Activated CD4-positive, alpha-beta T cell treated with anti-CD3 and anti-CD28 coated beads, Interleukin-10, Interleukin-2, amounts not matched to agents 100 ng/mL and 50 ng/mL, durations not matched to agents 16 hours and 8 hours (primary cell): ENCODE data around the gene AFAP1.

Experiments
- DNase-seq: peaks from one replicate; pipeline ENCODE4 v3.0.0-alpha.2; 2020

Gene AFAP1

DNA sequence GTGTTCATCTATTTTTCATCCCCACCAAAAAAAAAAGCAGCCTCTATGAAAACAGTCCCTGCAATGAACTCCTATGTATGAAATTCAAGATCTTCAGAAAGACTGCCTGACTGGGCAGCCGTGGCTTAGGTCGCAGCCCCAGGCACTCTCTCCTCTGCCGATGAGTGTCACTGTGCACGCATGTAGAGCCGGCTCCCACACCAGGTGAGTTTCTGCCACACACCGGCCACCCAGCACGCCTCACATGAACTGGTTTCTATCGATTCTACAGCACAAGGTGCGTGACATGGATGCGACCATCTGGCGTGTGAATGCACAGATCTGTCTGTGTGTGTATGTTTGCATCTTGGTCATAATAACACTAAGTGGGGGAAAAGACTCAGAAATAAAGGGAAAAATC, 140.4 kb downstream of the AFAP1 start:
- DNase-seq: no peak

DNA sequence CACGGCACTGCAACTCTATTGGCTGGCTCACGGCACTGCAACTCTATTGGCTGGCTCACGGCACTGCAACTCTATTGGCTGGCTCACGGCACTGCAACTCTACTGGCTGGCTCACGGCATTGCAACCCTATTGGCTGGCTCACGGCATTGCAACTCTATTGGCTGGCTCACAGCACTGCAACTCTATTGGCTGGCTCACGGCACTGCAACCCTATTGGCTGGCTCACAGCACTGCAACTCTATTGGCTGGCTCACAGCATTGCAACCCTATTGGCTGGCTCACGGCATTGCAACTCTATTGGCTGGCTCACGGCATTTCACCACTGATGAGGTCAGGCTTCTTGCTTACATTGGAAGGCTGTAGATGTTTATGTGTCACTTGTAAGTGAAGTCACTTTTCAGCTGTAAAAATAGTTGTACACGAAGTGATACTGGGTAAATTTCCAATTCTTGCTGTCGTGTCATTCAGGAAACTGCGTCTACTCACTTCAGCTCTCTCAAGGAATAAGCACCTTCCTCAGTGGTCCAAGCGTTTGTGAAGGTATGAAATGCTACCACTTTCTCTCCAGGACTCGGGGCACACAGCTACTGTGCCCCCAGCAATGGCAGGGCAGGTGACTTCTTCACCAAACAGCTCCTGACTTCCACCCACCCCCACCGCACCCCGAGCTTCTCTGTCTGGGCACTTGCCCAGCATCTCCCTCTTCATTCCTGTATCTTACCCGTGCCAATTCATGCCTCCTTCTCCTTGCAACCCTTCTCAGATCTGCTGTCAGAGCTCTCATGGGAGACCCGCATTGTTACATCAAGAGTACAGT, 141.3 kb downstream of the AFAP1 start:
- DNase-seq: no peak

DNA sequence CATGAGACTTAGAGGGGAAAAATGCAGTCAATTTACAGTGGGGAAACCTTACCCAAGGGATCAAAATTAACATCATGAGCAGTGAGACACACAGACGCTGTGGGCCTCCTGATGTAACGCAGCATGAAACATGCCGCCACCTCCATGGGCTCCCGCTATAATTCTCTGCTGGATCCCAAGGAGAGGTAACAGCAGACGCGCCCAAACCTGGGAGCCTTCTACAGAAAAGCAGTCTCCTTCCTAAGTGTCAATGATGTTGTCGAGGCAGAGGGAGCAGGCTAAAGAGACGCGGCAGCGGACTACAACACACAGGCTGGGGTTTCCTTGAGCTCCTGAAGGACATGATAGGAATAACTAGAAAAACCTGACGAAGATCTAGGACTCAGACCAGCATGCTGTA, 142.3 kb downstream of the AFAP1 start:
- DNase-seq: no peak

DNA sequence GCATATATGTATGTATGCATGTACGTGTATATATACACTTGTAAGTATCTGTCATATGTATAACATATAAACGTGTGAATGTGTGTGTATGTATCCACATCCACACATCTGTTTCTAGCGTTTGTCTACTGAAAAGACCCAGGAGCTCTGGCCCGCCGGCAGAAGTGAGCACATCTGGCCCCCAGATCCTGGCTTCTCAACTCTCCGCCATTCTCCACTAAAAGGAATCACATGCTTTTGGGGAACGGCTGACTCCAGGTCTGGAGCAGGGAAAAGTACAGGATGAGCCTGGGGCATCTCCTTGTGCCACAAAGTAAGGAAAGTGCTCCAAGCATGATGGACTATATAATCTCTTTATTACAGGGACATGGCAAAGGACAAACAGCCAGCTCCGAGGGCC, 143.7 kb downstream of the AFAP1 start:
- DNase-seq: no peak

DNA sequence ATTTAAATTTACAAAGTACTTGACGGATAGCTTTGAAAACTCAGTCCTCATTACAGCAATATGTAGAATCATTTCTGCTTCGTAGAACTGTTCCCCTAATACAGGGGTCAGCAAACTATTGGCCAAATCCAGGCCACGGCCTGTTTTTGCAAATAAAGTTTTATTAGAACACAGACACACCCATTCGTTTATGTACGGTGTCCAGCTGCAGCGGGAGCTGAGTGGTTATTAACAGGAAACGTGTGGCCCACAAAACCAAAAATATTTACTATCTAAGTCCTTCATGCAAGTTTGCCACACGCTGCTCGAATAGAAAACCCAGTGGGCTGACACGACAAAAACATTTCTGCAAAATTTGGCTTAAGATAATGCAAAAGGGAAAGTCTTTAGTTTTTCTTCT, 146.5 kb downstream of the AFAP1 start:
- no peak for DNase-seq

GRCh38 chr4:7792616-7793015, 147.0 kb downstream of the AFAP1 start:
- DNase-seq: no peak

DNA sequence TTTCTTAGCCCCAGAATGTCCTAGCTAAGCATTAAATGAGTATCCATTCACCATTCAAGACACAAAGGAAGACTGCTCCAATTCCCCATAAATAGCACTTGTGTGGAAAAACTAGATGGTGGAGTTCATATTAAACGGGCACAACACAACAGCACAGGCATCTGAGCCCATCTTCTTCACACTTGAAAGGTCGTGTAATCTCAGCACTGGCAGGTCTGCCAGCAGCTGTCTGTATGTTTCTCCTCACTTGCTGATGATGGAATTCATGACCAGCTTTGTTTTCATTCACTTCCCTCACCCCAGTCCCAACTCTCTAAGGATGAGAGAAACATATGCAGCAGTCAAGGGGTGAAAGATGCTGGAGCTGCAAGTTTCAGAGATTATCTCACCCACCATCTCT, 148.7 kb downstream of the AFAP1 start:
- no peak for DNase-seq

DNA sequence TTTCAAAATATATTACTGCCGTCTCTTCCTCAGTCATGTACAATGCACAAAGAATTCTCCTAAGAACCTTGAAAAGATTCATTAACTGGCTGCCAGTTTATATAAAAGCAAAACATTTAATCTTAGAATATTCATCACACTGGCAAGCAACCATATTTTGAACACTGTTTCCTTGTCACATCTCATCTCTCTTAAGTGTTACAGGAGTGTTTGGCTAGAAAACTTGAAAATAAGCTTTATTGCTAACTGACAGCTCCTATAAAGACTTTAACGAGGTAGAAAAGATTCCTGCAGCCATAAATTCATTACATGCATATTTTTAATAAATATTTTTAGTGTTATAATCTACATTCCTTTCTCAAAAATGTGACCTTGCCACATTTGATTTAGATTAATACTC, 149.6 kb downstream of the AFAP1 start:
- DNase-seq: no peak

DNA sequence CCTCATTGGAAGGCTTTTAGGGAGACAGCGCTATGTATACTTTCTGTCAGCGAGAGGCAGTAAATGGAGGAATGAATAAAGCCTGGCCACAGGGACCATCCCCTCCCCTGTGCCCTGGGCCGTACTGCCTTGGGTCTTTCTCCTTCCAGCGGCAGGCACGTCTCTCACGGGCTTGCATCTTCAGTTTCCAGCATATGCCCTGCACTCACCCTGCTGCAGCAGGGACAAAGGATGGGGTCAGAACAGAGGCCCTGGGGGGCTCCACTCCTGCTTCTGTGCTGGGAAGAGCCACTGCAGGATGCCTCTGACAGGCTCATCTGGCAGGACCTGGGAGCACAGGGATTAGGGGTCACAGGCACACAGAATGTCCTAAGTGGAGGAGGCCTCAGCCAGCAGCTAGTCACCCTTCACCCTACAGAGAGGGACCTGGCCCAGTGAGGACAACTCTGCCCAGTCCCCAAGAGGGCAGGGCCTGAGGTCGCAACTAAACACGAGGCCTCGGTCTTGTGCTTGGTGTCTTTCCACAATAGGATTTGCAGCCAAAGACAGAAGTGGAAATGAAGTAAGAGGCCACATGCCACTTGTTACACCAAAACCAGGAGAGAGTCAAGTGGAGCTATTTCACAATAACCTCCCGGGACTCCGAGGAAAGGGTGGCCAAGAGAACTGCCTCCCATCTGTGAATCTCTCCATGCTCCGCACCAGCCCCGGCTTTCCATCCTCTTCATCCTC, 150.8 kb downstream of the AFAP1 start:
- DNase-seq: no peak

GRCh38 chr4:7788193-7788592, 151.5 kb downstream of the AFAP1 start:
- DNase-seq: no peak

- no peak for DNase-seq
Measured at GRCh38 chr4:7787681-7788141, 151.9 kb downstream of the AFAP1 start.

GRCh38 chr4:7787067-7787466, 152.6 kb downstream of the AFAP1 start:
- DNase-seq: no peak

DNA sequence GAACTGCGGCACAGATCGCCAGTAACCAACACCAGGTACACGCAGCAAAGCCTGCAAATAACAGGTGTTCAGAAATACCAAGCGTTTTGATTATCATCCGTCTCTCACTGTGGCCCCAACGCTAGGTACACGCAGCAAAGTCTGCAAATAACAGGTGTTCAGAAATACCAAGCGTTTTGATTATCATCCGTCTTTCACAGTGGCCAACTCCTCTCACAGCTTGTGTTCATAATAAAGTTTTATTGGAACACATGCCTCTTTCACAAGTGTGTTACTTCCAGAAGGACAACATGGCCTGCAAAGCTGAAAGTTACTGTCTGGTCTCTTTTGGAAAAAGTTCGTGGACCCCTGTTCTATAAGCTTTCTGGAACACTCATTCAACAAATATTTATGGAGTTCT, 153.1 kb downstream of the AFAP1 start:
- DNase-seq: no peak

DNA sequence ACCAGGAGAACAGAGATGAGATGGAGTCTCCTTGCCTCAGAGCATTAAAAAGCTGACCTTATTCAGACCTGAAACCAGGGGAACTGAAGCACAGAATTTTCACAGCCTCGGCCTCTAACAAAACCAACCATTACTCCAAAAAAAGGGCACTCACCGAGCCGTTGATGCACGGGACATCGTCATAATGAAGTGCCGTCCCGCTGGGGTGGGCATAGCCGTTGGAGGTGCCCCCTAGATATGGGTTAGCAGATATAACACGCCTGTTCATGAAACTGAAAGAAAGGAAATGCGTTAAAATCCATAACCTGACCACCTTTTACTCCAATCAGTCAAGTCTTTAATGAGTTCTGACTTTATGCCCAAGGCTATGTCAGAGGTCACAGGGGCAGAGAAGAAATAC, 153.6 kb downstream of the AFAP1 start:
- no peak for DNase-seq

- DNase-seq: peak; percentile 75
Measured at GRCh38 chr4:7785017-7785416, 154.6 kb downstream of the AFAP1 start.

- no peak for DNase-seq
Measured at GRCh38 chr4:7784131-7784870, 155.4 kb downstream of the AFAP1 start.

DNA sequence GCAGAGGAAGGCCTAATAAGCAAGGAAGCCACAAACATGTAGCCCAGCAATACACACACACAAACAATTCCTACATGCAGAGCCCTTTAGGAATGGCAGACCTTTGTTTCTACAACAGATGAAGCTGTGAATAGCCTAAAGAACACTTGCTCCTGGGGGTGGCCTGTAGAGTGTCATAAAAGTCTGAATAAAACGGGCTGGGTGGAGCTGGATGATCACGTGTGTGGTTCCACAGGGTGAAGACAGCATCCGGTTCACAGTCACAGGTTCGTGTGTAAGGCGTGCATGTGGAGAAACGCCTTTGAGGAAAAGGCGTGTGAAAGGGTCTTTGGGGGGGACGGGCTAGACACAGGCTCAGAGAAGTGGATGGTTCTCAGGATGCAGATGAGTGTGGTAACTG, 156.1 kb downstream of the AFAP1 start:
- no peak for DNase-seq

DNA sequence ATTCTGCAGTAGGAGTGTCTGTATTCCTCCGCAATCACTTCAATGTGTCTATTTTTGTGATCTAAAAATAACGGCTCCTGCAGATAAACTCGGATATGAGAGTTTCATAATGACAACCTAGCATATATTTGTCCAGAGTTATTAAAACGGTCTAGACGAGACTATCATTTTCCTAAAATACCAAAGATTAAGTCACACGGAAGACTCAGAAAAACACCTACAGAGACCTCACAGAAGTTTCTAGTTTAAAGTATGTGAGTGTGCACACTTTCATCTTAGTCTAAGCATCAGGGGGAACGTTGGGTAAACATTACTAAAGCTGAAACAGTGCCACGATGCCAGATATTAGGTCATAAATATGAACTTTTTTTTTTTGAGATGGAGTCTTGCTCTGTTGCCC, 156.9 kb downstream of the AFAP1 start:
- DNase-seq: peak; percentile 41

DNA sequence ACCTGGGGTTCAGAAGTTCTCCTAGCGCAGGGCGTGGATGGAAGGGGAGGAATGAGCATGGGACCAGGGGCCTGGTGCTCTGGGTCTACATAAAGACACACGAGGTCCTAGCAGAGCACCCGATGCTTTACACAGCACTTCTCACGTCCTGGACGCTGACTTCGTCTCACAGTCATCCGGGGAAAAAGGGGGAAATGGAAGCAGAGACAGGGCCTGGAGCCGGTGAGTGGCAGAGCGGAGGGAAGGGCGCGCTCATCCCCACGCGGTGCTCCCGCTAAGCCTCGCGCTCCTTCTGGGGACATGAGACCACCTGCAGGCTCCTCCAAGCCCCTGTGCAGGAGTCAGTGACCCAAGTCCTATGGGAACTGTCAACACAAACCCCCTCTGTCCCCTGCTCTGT, 157.7 kb downstream of the AFAP1 start:
- DNase-seq: no peak

- no peak for DNase-seq
Measured at GRCh38 chr4:7781366-7781765, 158.3 kb downstream of the AFAP1 start.

DNA sequence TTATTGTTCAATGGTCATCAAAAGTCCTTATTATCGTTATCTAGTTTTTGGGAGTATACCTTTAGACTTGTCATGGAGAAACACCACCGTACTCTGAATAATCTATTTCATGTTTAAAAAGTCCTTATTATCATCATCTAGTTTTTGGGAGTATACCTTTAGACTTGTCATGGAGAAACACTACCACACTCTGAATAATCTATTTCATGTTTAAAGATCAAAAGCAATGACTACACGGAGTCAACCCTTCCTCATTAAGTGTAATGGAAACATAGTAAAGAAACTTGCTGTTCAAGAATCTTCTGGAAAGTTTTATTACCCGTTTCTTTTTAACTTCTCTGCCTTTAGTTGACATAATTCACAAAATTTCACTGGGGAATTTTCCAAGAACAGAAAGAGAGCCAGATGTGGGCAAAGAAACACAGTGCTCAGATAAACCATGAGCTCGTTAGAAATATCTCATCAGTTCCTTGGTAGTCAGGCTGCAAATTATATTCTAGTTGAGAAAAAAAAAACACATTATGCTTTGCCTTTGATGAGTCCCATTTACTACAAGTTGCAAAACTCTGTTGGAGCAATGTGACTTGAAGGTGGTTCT, 158.8 kb downstream of the AFAP1 start:
- no peak for DNase-seq

- DNase-seq: no peak
Measured at GRCh38 chr4:7779432-7779768, 160.3 kb downstream of the AFAP1 start.
